Activated CD4-positive, alpha-beta T cell treated with anti-CD3 and anti-CD28 coated beads for 36 hours (primary cell): ENCODE data around the gene RHO. TPM values are rescaled to one million over a fixed set of nuclear protein-coding genes. Genes with fewer than 3 reads are reported as not detected.
"Not testable (repeated sequence)": the region's sequence is repeated elsewhere in the genome, so short reads cannot be mapped to it uniquely, and the experiment has no call there.

ENCODE experiments used
- ATAC-seq: fragments of 200-7000 bp; cut with Tn5 transposase; one replicate; pipeline ENCODE4 v1.10.0; 2021; ENCODE audit warnings: mild to moderate bottlenecking, moderate library complexity
- CTCF ChIA-PET: fragments of 350-600 bp; sonication (Branson Sonifier 250); formaldehyde crosslinking; loops from one replicate; lab custom pipeline; 2021; ENCODE audit warnings: antibody characterized with exemption; lab: Charles Lee
- POLR2A ChIA-PET: fragments of 350-600 bp; sonication (Branson Sonifier 250); formaldehyde crosslinking; loops from one replicate; lab custom pipeline; 2021; ENCODE audit warnings: antibody characterized with exemption, inconsistent platforms; lab: Charles Lee
- DNase-seq: peaks from one replicate; pipeline ENCODE4 v3.0.0-alpha.2; 2020
- H3K27ac Mint-ChIP-seq: one replicate; pipeline ENCODE4 v1.8.0; 2021; ENCODE audit warnings: mixed read lengths
- H3K27me3 Mint-ChIP-seq: one replicate; pipeline ENCODE4 v1.8.0; 2021; ENCODE audit warnings: mixed read lengths
- H3K36me3 Mint-ChIP-seq: one replicate; pipeline ENCODE4 v1.8.0; 2021; ENCODE audit warnings: low read depth, mixed read lengths
- H3K4me1 Mint-ChIP-seq: one replicate; pipeline ENCODE4 v1.8.0; 2021; ENCODE audit warnings: mixed read lengths
- H3K4me3 Mint-ChIP-seq: one replicate; pipeline ENCODE4 v1.8.0; 2021; ENCODE audit warnings: mild to moderate bottlenecking, moderate library complexity, mixed read lengths
- H3K9me3 Mint-ChIP-seq: one replicate; pipeline ENCODE4 v1.8.0; 2021; ENCODE audit warnings: low read depth, mixed read lengths
- intact Hi-C, 2 experiments: fragments of 100-400 bp; cut with DNase I in 1 of 2; cut with micrococcal nuclease in 1 of 2; formaldehyde crosslinking; loops; one replicate each; pipeline versions ENCODE4 v1.14.2 to v1.15.1; 2022 to 2024; cut with DNase I, micrococcal nuclease
- total RNA-seq, 2 experiments: library from RNA; stranded (reverse); gene quantifications; one replicate each; pipeline ENCODE4 v1.2.3, GENCODE V29; 2021

The RHO gene
- total RNA-seq, 2 experiments from 2014 or later, result not detected

DNA sequence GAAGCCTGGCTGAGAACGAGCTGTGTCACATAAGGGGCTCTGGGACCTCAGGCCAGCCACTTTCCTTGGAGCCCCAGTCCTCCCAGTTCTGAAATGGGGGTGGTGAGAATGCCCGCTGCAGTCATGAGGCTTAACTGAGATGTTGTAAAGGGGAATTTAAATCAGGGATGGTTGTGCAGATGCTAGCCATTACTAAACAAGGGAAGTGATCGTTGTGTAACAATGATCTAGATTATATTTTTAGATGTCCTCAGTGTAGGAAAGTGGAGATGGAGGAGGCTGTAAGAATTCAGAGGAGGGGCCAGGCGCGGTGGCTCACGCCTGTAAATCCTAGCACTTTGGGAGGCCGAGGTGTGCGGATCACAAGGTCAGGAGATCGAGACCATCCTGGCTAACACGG is 39.2 kb upstream of the RHO start:
- H3K36me3 Mint-ChIP-seq, H3K4me1 Mint-ChIP-seq: not testable (repeated sequence)

DNA sequence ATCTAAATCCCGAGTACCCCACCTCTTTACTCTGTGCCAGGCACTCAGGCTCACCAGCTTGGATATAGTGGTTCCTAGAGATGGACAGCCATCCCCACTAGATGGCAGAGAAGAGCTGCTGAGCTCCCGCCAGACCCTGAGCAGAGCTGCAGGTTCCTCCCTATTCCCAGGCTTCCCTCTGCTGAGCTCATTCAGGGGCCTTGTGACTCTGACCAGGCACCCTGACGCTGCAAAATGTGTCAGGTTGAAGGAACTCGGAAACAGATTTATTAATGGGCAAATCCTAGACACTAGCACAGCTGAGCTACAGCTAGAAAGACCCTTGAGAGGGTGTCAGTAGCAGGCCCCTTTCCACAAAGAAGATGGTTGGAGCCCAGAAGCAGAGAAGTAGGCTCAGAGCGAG is 38.2 kb upstream of the RHO start:
- Mint-ChIP-seq H3K4me1 (no peaks in the 10 kb centered on the region), H3K27me3 (no peaks in the 10 kb centered on the region), H3K9me3 (no peaks in the 10 kb centered on the region), H3K27ac (no peak overlapping the region), H3K4me3 (no peak overlapping the region), H3K36me3 (peaks cover 8% of the 10 kb centered on the region)
- ChIA-PET CTCF (interaction anchor here (0.5 to 1.7 kb wide), 23 partner anchors 9 to 1701 kb away, joined by 3 to 13 read pairs (median 4); no protein-coding TSS in a partner anchor), POLR2A (no interaction called here)
- peak; percentile 96 for ATAC-seq
- intact Hi-C loops, result loop anchor here (1.0 to 10.0 kb wide), 5 partner anchors 115 to 445 kb away; partner anchors contain the start of gene PLXND1 (in 2 of the 2)
- peak; percentile 71 for DNase-seq

More for the DNA sequence above, 39.2 kb upstream of the RHO start:
- H3K9me3 Mint-ChIP-seq, ATAC-seq, H3K4me3 Mint-ChIP-seq, DNase-seq, intact Hi-C loops, H3K27ac Mint-ChIP-seq, H3K27me3 Mint-ChIP-seq: not testable (repeated sequence)
- ChIA-PET CTCF (interaction anchor here (1.1 to 1.7 kb wide), 3 partner anchors 8 to 446 kb away, joined by 5 read pairs; no protein-coding TSS in a partner anchor), POLR2A (interaction anchor here (0.7 kb wide), 1 partner anchor 256 kb away, joined by 3 read pairs; no protein-coding TSS in a partner anchor)

DNA sequence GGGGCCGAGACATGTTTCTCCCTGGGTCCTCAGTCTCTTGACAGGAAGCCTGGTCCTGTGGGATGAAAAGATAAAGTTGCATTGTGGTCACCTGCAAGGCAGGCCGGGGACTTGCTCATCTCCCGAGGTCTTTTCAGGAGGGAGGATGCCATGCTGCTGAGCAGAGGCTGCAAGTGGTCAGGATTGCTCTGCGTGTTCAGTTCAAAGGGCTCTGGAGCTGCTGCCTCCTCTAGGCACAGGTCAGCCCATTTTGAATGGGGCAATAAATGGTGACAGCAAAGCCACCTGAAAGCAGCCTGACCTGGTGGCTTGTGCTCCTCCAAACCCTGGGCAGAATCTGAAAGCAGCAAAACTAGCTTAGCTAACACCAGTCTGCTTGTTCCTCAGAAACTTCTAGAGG is 37.4 kb upstream of the RHO start:
- ATAC-seq, H3K4me3 Mint-ChIP-seq, H3K9me3 Mint-ChIP-seq, H3K27me3 Mint-ChIP-seq, H3K4me1 Mint-ChIP-seq, POLR2A ChIA-PET, H3K27ac Mint-ChIP-seq, H3K36me3 Mint-ChIP-seq, DNase-seq: not testable (repeated sequence)
- intact Hi-C loops, result loop anchor here (2.0 to 10.0 kb wide), 4 partner anchors 114 to 444 kb away; partner anchors contain the start of gene PLXND1 (in 2 of the 2)
- CTCF ChIA-PET, result interaction anchor here (0.7 to 2.0 kb wide), 13 partner anchors 10 to 1702 kb away, joined by 3 to 13 read pairs (median 4); no protein-coding TSS in a partner anchor

GRCh38 chr3:129491794-129492193 is 36.6 kb upstream of the RHO start:
- ATAC-seq (no peak), DNase-seq (no peak)
- Mint-ChIP-seq H3K36me3 (peaks cover 8% of the 10 kb centered on the region), H3K27me3 (no peaks in the 10 kb centered on the region), H3K9me3 (no peaks in the 10 kb centered on the region), H3K27ac (no peak overlapping the region), H3K4me1 (no peaks in the 10 kb centered on the region), H3K4me3 (no peak overlapping the region)
- intact Hi-C loops, result loop anchor here (2.0 to 10.0 kb wide), 4 partner anchors 113 to 443 kb away; partner anchors contain the start of gene PLXND1 (in 2 of the 2)
- CTCF ChIA-PET, result interaction anchor here (0.6 to 2.0 kb wide), 4 partner anchors 10 to 134 kb away, joined by 4 to 6 read pairs (median 4); no protein-coding TSS in a partner anchor
- POLR2A ChIA-PET, result no interaction called here

DNA sequence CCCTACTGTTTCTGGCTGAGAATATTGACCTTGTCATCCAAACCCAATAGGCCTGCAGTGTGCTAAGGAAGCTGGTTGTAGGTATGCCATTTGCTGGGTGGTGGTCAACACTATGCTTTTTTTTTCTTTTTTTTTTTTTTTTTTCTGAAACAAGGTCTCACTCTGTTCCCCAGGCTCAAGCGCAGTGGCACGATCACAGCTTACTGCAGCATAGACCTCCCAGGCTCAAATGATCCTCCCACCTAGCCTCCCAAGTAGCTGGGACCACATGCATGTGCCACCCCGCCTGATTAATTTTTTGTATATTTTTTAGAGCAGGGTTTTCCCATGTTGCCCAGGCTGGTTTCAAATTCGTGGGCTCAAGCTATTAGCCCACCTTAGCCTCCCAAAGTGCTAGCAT is 35.7 kb upstream of the RHO start:
- Mint-ChIP-seq H3K9me3 (no peaks in the 10 kb centered on the region), H3K27ac (no peak overlapping the region), H3K4me1 (no peaks in the 10 kb centered on the region), H3K4me3 (no peak overlapping the region), H3K27me3 (no peaks in the 10 kb centered on the region), H3K36me3 (peaks cover 11% of the 10 kb centered on the region)
- CTCF ChIA-PET, result interaction anchor here (0.6 to 2.0 kb wide), 2 partner anchors 11 to 33 kb away, joined by 3 to 5 read pairs; no protein-coding TSS in a partner anchor
- intact Hi-C loops, result loop anchor here (5.0 to 10.0 kb wide), 2 partner anchors 112 to 115 kb away; partner anchors contain the start of gene PLXND1 (in 2 of the 2)
- DNase-seq, result no peak
- ATAC-seq, result no peak
- POLR2A ChIA-PET, result interaction anchor here (0.5 kb wide), 1 partner anchor 1532 kb away, joined by 3 read pairs; no protein-coding TSS in a partner anchor

DNA sequence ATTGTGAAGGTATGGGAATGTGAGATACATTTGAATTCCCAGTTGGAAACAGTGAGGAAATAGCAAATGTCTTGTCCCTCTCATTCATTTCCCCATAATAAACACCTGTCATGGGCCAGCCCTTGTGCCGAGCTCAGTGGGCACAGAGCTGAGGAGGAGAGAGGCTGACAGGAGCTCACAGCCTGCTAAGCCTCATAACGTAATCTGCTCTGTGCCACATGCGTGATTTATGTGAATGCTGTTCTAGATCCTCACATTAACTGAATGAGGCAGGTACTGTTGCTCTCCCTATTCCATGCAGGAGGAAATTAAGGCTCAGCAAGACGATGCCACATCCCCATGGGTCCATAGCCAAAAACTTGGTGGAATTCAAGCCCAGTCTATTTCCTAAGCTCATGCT is 35.2 kb upstream of the RHO start:
- Mint-ChIP-seq H3K36me3 (peaks cover 11% of the 10 kb centered on the region), H3K9me3 (no peaks in the 10 kb centered on the region), H3K27ac (no peak overlapping the region), H3K27me3 (no peaks in the 10 kb centered on the region), H3K4me3 (no peak overlapping the region), H3K4me1 (no peaks in the 10 kb centered on the region)
- intact Hi-C loops, result loop anchor here (5.0 to 10.0 kb wide), 2 partner anchors 112 to 114 kb away; partner anchors contain the start of gene PLXND1 (in 2 of the 2)
- DNase-seq (no peak), ATAC-seq (no peak)
- POLR2A ChIA-PET, result no interaction called here
- CTCF ChIA-PET, result interaction anchor here (0.6 kb wide), 1 partner anchor 33 kb away, joined by 3 read pairs; no protein-coding TSS in a partner anchor

GRCh38 chr3:129494499-129494898 is 33.9 kb upstream of the RHO start:
- peaks cover 11% of the 10 kb centered on the region for H3K36me3 Mint-ChIP-seq
- H3K27me3 Mint-ChIP-seq, H3K9me3 Mint-ChIP-seq, CTCF ChIA-PET, H3K27ac Mint-ChIP-seq, ATAC-seq, POLR2A ChIA-PET, H3K4me3 Mint-ChIP-seq, H3K4me1 Mint-ChIP-seq, DNase-seq: not testable (repeated sequence)
- intact Hi-C loops, result loop anchor here (5.0 to 10.0 kb wide), 2 partner anchors 110 to 113 kb away; partner anchors contain the start of gene PLXND1 (in 2 of the 2)

DNA sequence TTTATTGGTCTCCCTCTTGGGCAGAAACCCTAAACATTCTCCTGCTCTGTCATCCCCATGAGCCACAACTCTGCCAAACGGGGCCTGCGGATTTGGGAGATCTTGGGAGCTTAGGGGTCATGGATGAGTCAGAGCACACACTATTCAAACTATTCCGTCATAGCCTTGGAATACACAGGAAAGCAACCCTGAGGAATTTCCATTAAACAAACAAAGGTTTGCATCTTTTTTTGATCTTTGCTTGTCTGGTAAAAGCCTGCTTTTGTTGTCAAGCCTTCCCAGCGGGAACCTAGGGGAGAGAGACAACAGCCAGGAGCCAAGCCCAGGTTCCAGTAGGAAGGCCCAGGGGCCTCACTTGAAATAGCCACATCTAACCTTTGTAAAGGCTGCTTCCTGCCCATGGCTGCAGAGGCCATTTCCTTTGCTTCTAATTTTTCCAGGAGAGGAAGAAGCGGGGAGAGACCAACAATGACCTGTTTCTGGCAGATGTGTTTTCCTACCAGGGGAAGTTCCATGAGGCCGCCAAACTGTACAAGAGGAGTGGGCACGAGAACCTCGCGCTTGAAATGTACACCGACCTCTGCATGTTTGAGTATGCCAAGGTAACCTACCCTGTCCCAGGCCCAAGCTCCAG is 33.3 kb upstream of the RHO start:
- H3K36me3 Mint-ChIP-seq, result peaks cover 14% of the 10 kb centered on the region
- DNase-seq, H3K27ac Mint-ChIP-seq, POLR2A ChIA-PET, H3K27me3 Mint-ChIP-seq, ATAC-seq, CTCF ChIA-PET, H3K4me1 Mint-ChIP-seq, H3K4me3 Mint-ChIP-seq, H3K9me3 Mint-ChIP-seq: not testable (repeated sequence)
- intact Hi-C loops, result loop anchor here in 1 of 2 experiments (10.0 kb wide), 1 partner anchor 110 kb away; the partner anchor contains the start of gene PLXND1

DNA sequence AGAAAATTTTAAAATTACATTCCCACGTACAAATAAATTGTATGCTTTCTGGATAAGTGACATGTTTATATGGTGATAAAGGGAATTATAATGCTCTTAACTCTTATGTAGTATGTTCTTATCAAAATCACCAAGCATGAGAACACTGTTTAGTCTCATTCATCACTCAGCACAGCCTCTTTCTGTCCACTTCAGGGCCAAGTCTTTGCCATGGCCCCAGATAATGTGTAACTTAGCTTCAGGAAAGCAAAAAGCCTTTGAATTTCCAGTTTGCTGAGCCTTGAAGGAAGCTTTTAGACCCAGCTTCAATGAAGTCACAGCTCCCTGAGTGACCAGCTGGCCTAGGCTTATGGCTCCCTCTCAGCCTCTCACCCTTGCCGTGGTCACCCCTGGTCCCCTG is 30.6 kb upstream of the RHO start:
- H3K9me3 Mint-ChIP-seq, H3K4me1 Mint-ChIP-seq, POLR2A ChIA-PET, H3K27me3 Mint-ChIP-seq, H3K27ac Mint-ChIP-seq, ATAC-seq, DNase-seq, H3K4me3 Mint-ChIP-seq: not testable (repeated sequence)
- intact Hi-C loops, result loop anchor here in 1 of 2 experiments (10.0 kb wide), 1 partner anchor 107 kb away; the partner anchor contains the start of gene PLXND1
- CTCF ChIA-PET, result interaction anchor here (0.6 kb wide), 1 partner anchor 430 kb away, joined by 3 read pairs; no protein-coding TSS in a partner anchor
- peaks cover 19% of the 10 kb centered on the region for H3K36me3 Mint-ChIP-seq

DNA sequence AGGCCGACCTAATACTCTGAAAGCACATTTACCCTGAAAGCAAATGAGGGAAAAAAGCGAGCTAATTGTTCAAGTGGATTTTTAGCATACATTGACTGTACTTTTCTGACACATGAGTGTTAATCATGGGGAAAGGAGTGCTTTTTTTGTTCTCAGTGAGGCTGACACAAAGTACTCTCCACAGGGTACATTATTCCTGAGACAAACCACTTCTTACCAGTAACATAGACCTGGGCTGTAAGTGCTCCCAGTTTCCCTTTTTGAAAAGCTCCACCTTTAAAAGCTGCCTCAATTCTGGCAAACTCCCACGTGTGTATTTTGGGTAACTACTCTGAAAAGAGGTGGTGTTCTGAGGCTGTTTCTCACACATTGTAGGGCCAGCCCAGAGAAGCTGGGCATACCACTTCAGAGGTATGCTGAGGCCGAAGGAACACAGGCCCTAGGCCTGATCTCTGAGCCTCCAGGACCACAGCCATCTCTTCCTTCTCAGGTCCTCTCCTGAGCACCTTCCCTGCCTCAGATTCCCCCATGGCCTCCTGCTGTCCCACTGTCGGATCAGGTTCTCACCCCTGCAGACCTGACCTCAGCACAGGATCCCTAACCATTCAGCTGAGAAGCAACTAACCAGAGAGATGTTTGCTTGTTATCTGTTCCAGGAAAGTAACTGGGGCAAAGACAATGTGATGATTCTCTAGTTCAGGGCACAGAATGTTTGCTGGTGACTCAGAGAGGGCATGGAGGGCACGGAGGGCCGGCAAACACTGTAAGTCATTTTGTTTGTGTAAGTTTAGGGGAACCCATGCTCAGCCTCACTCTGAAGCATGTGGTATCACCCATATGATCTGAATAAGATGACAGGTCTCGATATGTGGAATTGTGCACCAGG is 29.6 kb upstream of the RHO start:
- DNase-seq, H3K27me3 Mint-ChIP-seq, POLR2A ChIA-PET, H3K4me1 Mint-ChIP-seq, ATAC-seq, CTCF ChIA-PET, H3K4me3 Mint-ChIP-seq, H3K9me3 Mint-ChIP-seq, H3K27ac Mint-ChIP-seq: not testable (repeated sequence)
- intact Hi-C loops, result loop anchor here in 1 of 2 experiments (10.0 kb wide), 1 partner anchor 106 kb away; the partner anchor contains the start of gene PLXND1
- H3K36me3 Mint-ChIP-seq, result peaks cover 14% of the 10 kb centered on the region
